ENCODE results near the gene APRT. TPM values are rescaled to one million over a fixed set of nuclear protein-coding genes. Genes with fewer than 3 reads are reported as not detected.

APRT gene
- total RNA-seq, 1 donor from 2014 or later, result 116 TPM

DNA sequence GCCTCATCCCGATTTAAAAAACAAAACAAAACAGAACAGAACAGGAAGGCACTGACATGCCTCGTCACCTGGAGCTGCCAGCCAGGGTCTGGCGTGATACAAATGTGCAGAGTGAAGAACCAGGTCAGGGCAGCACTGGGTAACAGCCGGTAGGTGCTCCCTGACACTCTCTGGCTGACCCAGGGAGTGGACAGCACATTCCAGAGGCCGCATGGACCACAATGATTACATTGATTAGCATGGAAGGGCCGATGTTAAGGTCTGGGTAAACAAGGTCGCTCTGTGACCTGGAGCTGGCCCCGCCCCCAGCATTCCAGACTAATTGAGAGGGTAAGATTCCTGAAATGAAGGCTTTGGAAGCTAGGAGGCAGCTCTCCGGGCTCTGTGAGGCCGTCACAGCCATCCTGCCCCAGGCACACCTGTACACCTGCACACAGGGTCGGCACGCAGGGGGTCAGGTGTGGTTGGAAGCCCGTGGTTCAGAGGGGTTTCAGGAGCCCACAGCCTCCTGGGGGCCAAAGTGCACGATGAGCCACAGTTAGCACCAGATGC lies 48.1 kb downstream of the APRT start:
- peak; percentile 23 for TF ChIP-seq CTCF (conservative IDR thresholded peaks at IDR 0.05)
- peak overlapping the region; percentile 47 for H3K4me3 Mint-ChIP-seq
- no peaks in the 10 kb centered on the region for H3K9me3 Mint-ChIP-seq
- H3K36me3 Mint-ChIP-seq, result no peaks in the 10 kb centered on the region
- H3K27me3 Mint-ChIP-seq, result no peaks in the 10 kb centered on the region
- peak overlapping the region; percentile 85 for H3K27ac Mint-ChIP-seq
- DNase-seq (ENCODE audit: extremely low spot score, unreplicated experiment), result no peak
- peaks cover 24% of the 10 kb centered on the region for H3K4me1 Mint-ChIP-seq (ENCODE audit: unreplicated experiment)

DNA sequence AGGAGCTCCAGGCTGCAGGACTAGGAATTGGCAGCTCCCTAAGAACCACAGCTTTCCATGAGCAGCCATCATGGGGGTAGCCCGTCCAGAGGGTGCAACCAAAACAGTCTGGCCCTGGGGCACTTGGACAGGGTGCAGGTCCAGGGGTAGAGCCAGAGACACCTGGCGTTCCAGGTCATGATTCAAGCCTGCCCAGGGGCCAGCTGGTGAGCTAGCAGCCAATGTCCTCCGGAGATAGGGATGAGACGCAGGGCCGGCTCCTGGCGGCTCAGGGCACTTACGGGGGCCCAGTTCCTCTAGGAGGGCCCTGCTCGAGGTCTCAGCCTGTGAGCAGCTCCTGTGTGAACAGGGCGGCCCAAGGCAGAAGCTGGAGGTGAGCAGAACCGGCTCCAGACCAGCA lies 48.8 kb downstream of the APRT start:
- no peaks in the 10 kb centered on the region for H3K36me3 Mint-ChIP-seq
- H3K9me3 Mint-ChIP-seq, result no peaks in the 10 kb centered on the region
- peak overlapping the region; percentile 85 for H3K27ac Mint-ChIP-seq

DNA sequence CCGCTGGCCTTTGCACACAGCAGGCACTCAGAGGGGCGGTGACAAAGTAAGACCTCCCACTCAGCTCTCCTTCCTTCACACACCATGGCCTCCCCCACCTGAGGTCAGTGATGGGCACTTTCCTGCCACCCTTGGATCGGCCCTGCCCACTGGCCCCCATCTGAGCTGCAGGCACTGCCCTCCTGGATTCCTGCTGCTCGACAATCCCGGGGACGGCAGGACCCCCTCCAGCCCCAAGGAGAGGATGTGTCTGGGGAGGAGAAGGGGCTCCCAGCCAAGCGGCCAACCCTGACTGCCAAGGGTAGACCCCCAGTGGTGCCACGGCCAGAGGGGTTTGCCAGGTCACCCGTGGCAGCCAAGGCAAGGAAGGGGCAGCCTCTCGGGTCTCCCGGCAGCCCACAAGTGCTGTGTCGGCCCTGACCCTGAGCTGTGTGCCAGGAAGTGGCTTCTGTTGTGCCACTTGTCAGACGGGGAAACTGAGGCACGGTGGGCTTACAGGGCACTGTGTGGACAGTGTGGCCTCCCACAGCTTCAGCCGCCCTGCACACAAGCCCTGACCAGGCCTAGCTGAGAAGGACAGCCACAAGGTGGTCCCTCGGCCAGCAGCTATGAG lies 49.4 kb downstream of the APRT start:
- Mint-ChIP-seq H3K9me3 (no peaks in the 10 kb centered on the region), H3K36me3 (no peaks in the 10 kb centered on the region), H3K4me3 (no peak overlapping the region), H3K27me3 (no peaks in the 10 kb centered on the region), H3K27ac (no peak overlapping the region), H3K4me1 (ENCODE audit: unreplicated experiment) (peaks cover 25% of the 10 kb centered on the region)
- DNase-seq (ENCODE audit: extremely low spot score, unreplicated experiment), result no peak
- no peak for TF ChIP-seq CTCF (conservative IDR thresholded peaks at IDR 0.05)

More for the DNA sequence above, 48.8 kb downstream of the APRT start:
- Mint-ChIP-seq H3K4me3 (no peak overlapping the region), H3K4me1 (ENCODE audit: unreplicated experiment) (peaks cover 26% of the 10 kb centered on the region), H3K27me3 (no peaks in the 10 kb centered on the region)
- DNase-seq (ENCODE audit: extremely low spot score, unreplicated experiment), result no peak
- no peak for TF ChIP-seq CTCF (conservative IDR thresholded peaks at IDR 0.05)

- Mint-ChIP-seq H3K27ac (no peak overlapping the region), H3K36me3 (no peaks in the 10 kb centered on the region), H3K9me3 (no peaks in the 10 kb centered on the region), H3K4me3 (no peak overlapping the region), H3K4me1 (ENCODE audit: unreplicated experiment) (peaks cover 20% of the 10 kb centered on the region), H3K27me3 (no peaks in the 10 kb centered on the region)
- no peak for TF ChIP-seq CTCF (conservative IDR thresholded peaks at IDR 0.05)
- no peak for DNase-seq (ENCODE audit: extremely low spot score, unreplicated experiment)
Measured at GRCh38 chr16:88761830-88762229, 49.9 kb downstream of the APRT start.

DNA sequence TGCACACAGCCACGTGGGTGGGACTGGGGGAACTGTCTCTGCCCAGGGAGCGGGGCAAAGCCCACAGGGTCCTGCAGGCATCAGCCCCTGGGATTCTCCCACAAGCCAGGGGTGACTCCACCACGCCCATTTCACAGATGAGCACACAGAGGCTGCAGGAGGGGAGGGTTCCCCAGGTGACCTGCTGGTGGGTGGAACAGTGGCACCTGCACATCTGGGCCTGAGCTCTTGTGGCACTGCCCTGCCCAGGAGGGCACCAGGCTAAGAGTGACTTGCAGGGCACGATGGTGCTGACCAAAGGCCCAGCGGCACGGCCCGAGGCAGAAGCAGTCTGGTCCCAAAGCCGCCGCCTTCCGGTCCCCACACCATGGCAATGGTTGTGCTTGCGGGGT lies 50.6 kb downstream of the APRT start:
- Mint-ChIP-seq H3K4me3 (no peak overlapping the region), H3K36me3 (no peaks in the 10 kb centered on the region), H3K27ac (no peak overlapping the region), H3K4me1 (ENCODE audit: unreplicated experiment) (peaks cover 19% of the 10 kb centered on the region), H3K27me3 (no peaks in the 10 kb centered on the region), H3K9me3 (no peaks in the 10 kb centered on the region)
- TF ChIP-seq CTCF (conservative IDR thresholded peaks at IDR 0.05), result no peak
- no peak for DNase-seq (ENCODE audit: extremely low spot score, unreplicated experiment)
